GM10266 (cell line): ENCODE results near the gene NPEPL1.
"Not testable (repeated sequence)": the region's sequence is repeated elsewhere in the genome, so short reads cannot be mapped to it uniquely, and the experiment has no call there.

ENCODE experiments used
- DNase-seq: peaks from one replicate; pipeline ENCODE4 v3.0.0; 2012; ENCODE audit errors: extremely low spot score
- CTCF ChIP-seq: IDR thresholded peaks from 2 replicates; pipeline ENCODE4 v1.5.1; 2012; ENCODE audit warnings: mild to moderate bottlenecking, low read depth; ENCODE audit not compliant: control insufficient read depth, insufficient read depth; ENCODE audit errors: missing control alignments

The NPEPL1 gene

DNA sequence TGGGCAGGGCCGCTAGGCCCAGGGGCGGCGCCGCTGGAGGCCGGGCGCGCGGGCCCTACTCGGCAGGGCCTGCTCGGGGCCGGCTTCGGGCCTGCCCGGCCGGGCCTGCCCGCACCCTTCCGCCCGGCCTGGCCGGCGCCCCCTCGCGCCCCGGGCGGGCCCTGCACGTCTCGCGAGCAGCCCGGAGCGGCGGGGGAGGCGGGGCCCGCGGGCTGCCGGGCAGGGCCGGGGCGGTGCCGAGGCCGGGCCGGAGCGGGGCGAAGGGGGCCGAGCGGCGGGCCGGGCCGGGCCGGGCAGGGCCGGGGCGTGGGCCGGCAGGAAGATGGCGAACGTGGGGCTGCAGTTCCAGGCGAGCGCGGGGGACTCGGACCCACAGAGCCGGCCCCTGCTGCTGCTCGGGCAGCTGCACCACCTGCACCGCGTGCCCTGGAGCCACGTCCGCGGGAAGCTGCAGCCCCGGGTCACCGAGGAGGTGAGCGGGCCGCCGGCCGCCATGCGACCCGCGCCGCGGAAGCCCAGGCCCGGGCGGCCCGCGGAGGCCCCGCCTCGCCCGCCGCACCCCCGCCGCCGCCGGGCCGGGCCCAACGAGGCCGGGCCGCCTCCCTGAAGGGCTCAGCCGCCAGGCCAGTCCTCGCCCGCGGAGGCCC, at the start of gene NPEPL1:
Gene NPEPL1 (plus strand): TSS at position 222 of the 647 bp plus-strand sequence. CDS start 101 bp downstream, at position 323.
- DNase-seq: peak; percentile 98
- TF ChIP-seq CTCF: peak; percentile 67

DNA sequence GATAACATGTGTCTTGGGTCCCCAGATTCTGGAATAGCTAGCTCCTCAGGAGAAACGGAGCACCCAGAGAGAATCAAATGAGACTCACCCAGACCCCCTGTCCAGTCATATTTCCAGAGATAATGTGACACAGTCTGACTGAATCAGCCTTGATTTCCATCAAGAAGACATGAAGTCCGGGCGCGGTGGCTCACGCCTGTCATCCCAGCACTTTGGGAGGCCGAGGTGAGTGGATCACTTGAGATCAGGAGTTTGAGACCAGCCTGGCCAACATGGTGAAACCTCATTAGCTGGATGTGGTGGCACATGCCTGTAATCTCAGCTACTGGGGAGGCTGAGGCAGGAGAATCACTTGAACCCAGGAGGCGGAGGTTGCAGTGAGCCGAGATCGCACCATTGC, 49.7 kb upstream of the NPEPL1 start:
- DNase-seq: not testable (repeated sequence)

GRCh38 chr20:58645412-58645968, 47.1 kb upstream of the NPEPL1 start:
- no peak for TF ChIP-seq CTCF

GRCh38 chr20:58646257-58646656, 46.3 kb upstream of the NPEPL1 start:
- no peak for DNase-seq
- no peak for TF ChIP-seq CTCF

More at GRCh38 chr20:58645412-58645968, 47.1 kb upstream of the NPEPL1 start:
- DNase-seq: no peak

DNA sequence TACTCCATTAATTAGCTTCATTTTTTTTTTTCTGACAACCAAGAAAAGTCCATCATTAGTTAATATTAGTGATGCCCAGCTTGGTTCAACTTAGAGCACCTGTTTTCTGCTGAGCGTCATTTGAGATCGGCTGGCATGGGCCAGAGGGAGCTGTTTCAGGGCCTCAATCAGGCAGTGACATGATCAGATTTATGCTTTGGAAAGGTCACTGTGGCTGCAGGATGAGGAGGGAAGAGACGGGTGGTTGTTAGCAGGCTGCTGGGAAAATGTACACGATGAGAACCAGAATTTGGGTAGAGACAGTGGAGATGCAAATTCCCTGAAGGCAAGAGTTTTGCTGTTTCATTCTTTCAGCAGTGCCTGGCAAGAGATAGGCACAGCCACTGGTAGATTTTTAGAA, 45.9 kb upstream of the NPEPL1 start:
- no peak for DNase-seq
- no peak for TF ChIP-seq CTCF

- DNase-seq: no peak
- TF ChIP-seq CTCF: peak; percentile 33
Observed at GRCh38 chr20:58647162-58647795, 45.3 kb upstream of the NPEPL1 start.

GRCh38 chr20:58647796-58648501, 44.7 kb upstream of the NPEPL1 start:
- no peak for DNase-seq
- no peak for TF ChIP-seq CTCF

GRCh38 chr20:58648502-58648825, 44.1 kb upstream of the NPEPL1 start:
- DNase-seq: not testable (repeated sequence)
